Adipose tissue (tissue), 3 donors: ENCODE data around the gene ELMOD2. TPM values are rescaled to one million over a fixed set of nuclear protein-coding genes. Genes with fewer than 3 reads are reported as not detected.

ENCODE experiments used
- H3K27ac ChIP-seq: one replicate; pipeline ENCODE4 v1.5.1; 2013; ENCODE audit warnings: low read depth, low read length
- WGBS, 3 donors: extraction: QIAGEN DNeasy Blood & Tissue Kit; methylation state at CpG; one replicate each; pipeline ENCODE4 v1.1.7; 2013; 5-methylcytosine and 5-hydroxymethylcytosine counted together
- polyA plus RNA-seq, 3 donors: library from polyadenylated mRNA; stranded (reverse); fragments of 200-250 nt; gene quantifications; one replicate each; pipeline ENCODE4 v1.2.3, GENCODE V29; 2013
- donor health status: healthy with polysubstance abuse.
- donor health status: Bipolar disorder and iron deficiency.
- donor health status: healthy.

ELMOD2 gene
- polyA plus RNA-seq, 3 donors = 4.9 to 7.1 (median 5.2) TPM

GRCh38 chr4:140571620-140572019, 47.7 kb downstream of the ELMOD2 start:
- H3K27ac ChIP-seq = no peak overlapping the region
- WGBS, 3 donors = 88 to 90% (median 89%) methylated on average over 2 of the region's 2 CpGs

- WGBS, 3 donors = 62 to 73% (median 72%) methylated on average over 4 of the region's 4 CpGs
- no peak overlapping the region for H3K27ac ChIP-seq
Measured at GRCh38 chr4:140575489-140575888, 51.5 kb downstream of the ELMOD2 start.

GRCh38 chr4:140579278-140579677, 55.3 kb downstream of the ELMOD2 start:
- WGBS, 3 donors = 15 to 20% (median 20%) methylated on average over 27 of the region's 27 CpGs
- H3K27ac ChIP-seq = no peak overlapping the region

- H3K27ac ChIP-seq = no peak overlapping the region
- 45 to 82% (median 47%) methylated on average over 3 of the region's 3 CpGs for WGBS, 3 donors
Measured at GRCh38 chr4:140581078-140581477, 57.1 kb downstream of the ELMOD2 start.

GRCh38 chr4:140584439-140584838, 60.5 kb downstream of the ELMOD2 start:
- H3K27ac ChIP-seq = no peak overlapping the region
- 48 to 55% (median 54%) methylated on average over 1 of the region's 1 CpG for WGBS, 3 donors

GRCh38 chr4:140595065-140595464, 71.1 kb downstream of the ELMOD2 start:
- H3K27ac ChIP-seq = no peak overlapping the region
- WGBS, 3 donors = 50 to 62% (median 52%) methylated on average over 1 of the region's 1 CpG

- 85 to 90% (median 88%) methylated on average over 8 of the region's 8 CpGs for WGBS, 3 donors
- no peak overlapping the region for H3K27ac ChIP-seq
Measured at GRCh38 chr4:140600408-140600807, 76.4 kb downstream of the ELMOD2 start.

GRCh38 chr4:140602714-140603113, 78.7 kb downstream of the ELMOD2 start:
- 74 to 93% (median 81%) methylated on average over 2 of the region's 2 CpGs for WGBS, 3 donors
- H3K27ac ChIP-seq = no peak overlapping the region

- no peak overlapping the region for H3K27ac ChIP-seq
- WGBS, 3 donors = 48 to 86% (median 50%) methylated on average over 2 of the region's 2 CpGs
Measured at GRCh38 chr4:140603286-140603685, 79.3 kb downstream of the ELMOD2 start.

Other genes starting within 250 kb of the ELMOD2 start
- 10 to 100 TPM; 35.1 to 59.3 (median 38.2) TPM for gene SCOC, start 150.5 kb upstream of the ELMOD2 start, polyA plus RNA-seq
- under 1 TPM; 0.10 to 0.93 (median 0.11) TPM for gene CLGN, start 96.5 kb upstream of the ELMOD2 start, polyA plus RNA-seq
- not detected for gene MGAT4D, start 25.9 kb upstream of the ELMOD2 start, polyA plus RNA-seq
- 1 to 10 TPM in 2 of 3 donors, under 1 TPM in 1; 0.56 to 5.1 (median 1.8) TPM for gene UCP1, start 44.8 kb downstream of the ELMOD2 start, polyA plus RNA-seq
- 10 to 100 TPM in 2 of 3 donors, 1 to 10 TPM in 1; 5.9 to 18.0 (median 15.3) TPM for gene TBC1D9, start 232.2 kb downstream of the ELMOD2 start, polyA plus RNA-seq